HepG2 (cell line): Measurements from ENCODE around the gene KLHL33. TPM values are rescaled to one million over a fixed set of nuclear protein-coding genes. Genes with fewer than 3 reads are reported as not detected.

Experiments
- ATAC-seq: fragments of 200-7000 bp; cut with Tn5 transposase; 3 replicates; pipeline ENCODE4 v1.9.1; 2020; ENCODE audit warnings: mild to moderate bottlenecking, moderate library complexity
- BruUV-seq: library from RNA; stranded (reverse); fragments of 400-500 nt; replicated peaks from 2 replicates; lab custom pipeline; 2021; lab: Mats Ljungman, UMichigan
- CTCF ChIA-PET: fragments of 300-600 bp; formaldehyde crosslinking; extraction: SDS; loops from one replicate; lab custom pipeline; 2021; ENCODE audit warnings: low total read pairs, inconsistent platforms, low intra/inter-chr PET ratio; lab: Yijun Ruan, JAX
- POLR2A ChIA-PET: fragments of 350-600 bp; sonication (Branson Sonifier 250); formaldehyde crosslinking; loops from one replicate; lab custom pipeline; 2020; ENCODE audit warnings: antibody characterized with exemption, inconsistent platforms; lab: Yijun Ruan, JAX
- DNase-seq: peaks from one replicate; pipeline ENCODE4 v3.0.0-alpha.2; 2015; ENCODE audit warnings: low spot score
- FAIRE-seq: peaks from 3 replicates; lab custom pipeline; 2011; peaks lifted over from hg19 to GRCh38; lab: Jason Lieb, UNC
- H2AFZ ChIP-seq: one replicate; pipeline ENCODE4 v1.6.1; 2011; ENCODE audit warnings: low read length, inconsistent platforms
- H3K27ac ChIP-seq: fragments of 300-600 bp; 3 replicates; pipeline ENCODE4 v1.8.0; 2011; ENCODE audit warnings: mixed run types, mild to moderate bottlenecking, mixed read lengths, low read length, inconsistent platforms; ENCODE audit not compliant: insufficient read depth; ENCODE audit errors: extremely low read length
- H3K27me3 ChIP-seq, 2 experiments: fragments of 200-600 bp in 1 of 2; 2 replicates in 1 of 2; 3 replicates in 1 of 2; pipeline versions ENCODE4 v1.6.0 to v1.8.0; 2011; ENCODE audit warnings: low read length in 2 of 2, mild to moderate bottlenecking in 2 of 2, moderate library complexity in 2 of 2, inconsistent platforms in 1 of 2; ENCODE audit not compliant: insufficient read depth in 2 of 2, control insufficient read depth in 1 of 2
- H3K36me3 ChIP-seq, 2 experiments: fragments of 200-600 bp in 1 of 2; replicated peaks in 1 of 2; 2 replicates in 1 of 2; 3 replicates in 1 of 2; pipeline versions ENCODE4 v1.5.1 to v1.8.0; 2011; ENCODE audit warnings: low read length in 2 of 2, inconsistent platforms in 1 of 2; ENCODE audit not compliant: insufficient read depth in 2 of 2, control insufficient read depth in 1 of 2
- H3K4me1 ChIP-seq: 2 replicates; pipeline ENCODE4 v1.5.1; 2012; ENCODE audit warnings: low read length, inconsistent platforms; ENCODE audit not compliant: insufficient read depth
- H3K4me2 ChIP-seq: 2 replicates; pipeline ENCODE4 v1.6.0; 2011; ENCODE audit warnings: low read depth, low read length, inconsistent platforms
- H3K4me3 ChIP-seq, 3 experiments: fragments of 200-600 bp in 1 of 3; sonication (generic), shearing (Covaris generic) in 1 of 3; replicated peaks in 1 of 3; 2 replicates each; pipeline ENCODE4 v1.5.1; 2011 to 2016; ENCODE audit warnings: low read length in 3 of 3, inconsistent platforms in 2 of 3, low read depth in 2 of 3, mild to moderate bottlenecking in 2 of 3, control low read depth in 1 of 3, mixed read lengths in 1 of 3; ENCODE audit not compliant: insufficient read depth in 1 of 3
- H3K79me2 ChIP-seq: one replicate; pipeline ENCODE4 v1.6.1; 2011; ENCODE audit warnings: low read length, inconsistent platforms; ENCODE audit not compliant: insufficient read depth
- H3K9ac ChIP-seq: 2 replicates; pipeline ENCODE4 v1.6.0; 2011; ENCODE audit warnings: mild to moderate bottlenecking, low read depth, low read length, inconsistent platforms; ENCODE audit not compliant: insufficient read depth
- H3K9me3 ChIP-seq: 2 replicates; pipeline ENCODE4 v1.5.1; 2012; ENCODE audit warnings: mild to moderate bottlenecking, low read length
- H4K20me1 ChIP-seq: 2 replicates; pipeline ENCODE4 v1.6.0; 2011; ENCODE audit warnings: inconsistent platforms, mild to moderate bottlenecking, low read length, moderate library complexity; ENCODE audit not compliant: insufficient read depth
- CTCF ChIP-seq: sonication (generic); formaldehyde crosslinking; IDR thresholded peaks from 2 replicates; pipeline ENCODE4 v1.5.0; 2020; ENCODE audit warnings: mild to moderate bottlenecking, missing genetic modification reagents, moderate library complexity
- MAF1 ChIP-seq: sonication (generic); formaldehyde crosslinking; IDR thresholded peaks from 2 replicates; pipeline ENCODE4 v1.5.0; 2020; ENCODE audit warnings: missing genetic modification reagents, borderline replicate concordance
- NRL ChIP-seq: sonication (generic); formaldehyde crosslinking; IDR thresholded peaks from 2 replicates; pipeline ENCODE4 v1.5.0; 2020; ENCODE audit warnings: missing genetic modification reagents, mild to moderate bottlenecking, moderate library complexity, borderline replicate concordance
- ZBTB10 ChIP-seq: sonication (generic); formaldehyde crosslinking; IDR thresholded peaks from 2 replicates; pipeline ENCODE4 v1.4.0; 2020; ENCODE audit warnings: missing genetic modification reagents, borderline replicate concordance
- ZFP62 ChIP-seq: sonication (generic); formaldehyde crosslinking; IDR thresholded peaks from 2 replicates; pipeline ENCODE4 v1.4.0; 2020; ENCODE audit warnings: missing genetic modification reagents
- WGBS: methylation state at CpG from one replicate; pipeline ENCODE4 v1.1.6; 2017; ENCODE audit warnings: low lambda C conversion rate; 5-methylcytosine and 5-hydroxymethylcytosine counted together
- in situ Hi-C: cut with HindIII; loops from 2 replicates; pipeline ENCODE4 v1.10.0; 2017; ENCODE audit warnings: low pct_unique_long_range_greater_than_20kb; ENCODE audit not compliant: extremely low pct_ligation_motif_present
- intact Hi-C: fragments of 100-400 bp; cut with micrococcal nuclease; formaldehyde crosslinking; loops from one replicate; pipeline ENCODE4 v1.10.0; 2022; ENCODE audit not compliant: unreplicated experiment
- polyA plus RNA-seq, 8 experiments: library from polyadenylated mRNA; depleted of rRNA in 3 of 8; stranded (reverse) in 7 of 8; unstranded in 1 of 8; fragments of >200 nt; fragmentation: Illumina TruSeq in 4 of 8; extraction: Trizol in 4 of 8; gene quantifications; 2 replicates each; pipeline versions ENCODE4 v1.2.1 to v1.2.3, GENCODE V29; 2011 to 2016; ENCODE audit warnings: low read depth in 4 of 8, missing spikeins in 1 of 8, mixed read lengths in 1 of 8; ENCODE audit not compliant: insufficient read depth in 1 of 8
- total RNA-seq, 5 experiments: library from RNA; depleted of rRNA; stranded (reverse); fragments of >200 nt; fragmentation: Illumina TruSeq; extraction: Trizol; gene quantifications; 2 replicates each; pipeline ENCODE4 v1.2.3, GENCODE V29; 2016; ENCODE audit warnings: low read depth in 1 of 5

The KLHL33 gene
- total and polyA plus RNA-seq, 2 of the 13 experiments (the other 11 are each of a cell fraction or from before 2014, with no cell fraction given): not detected

- intact Hi-C loops: no loop called here
Observed at GRCh38 chr14:20391505-20391904, 44.5 kb downstream of the KLHL33 start.

More at GRCh38 chr14:20391505-20391904, 44.5 kb downstream of the KLHL33 start:
- ChIA-PET POLR2A (no interaction called here), CTCF (no interaction called here)
- no peak overlapping the region for H3K4me3 ChIP-seq
- no peak overlapping the region for H3K9ac ChIP-seq
- no peaks in the 10 kb centered on the region for H4K20me1 ChIP-seq
- no peaks in the 10 kb centered on the region for H3K4me1 ChIP-seq
- no peak for TF ChIP-seq MAF1 (CRISPR knock-in tag)
- no peak for TF ChIP-seq ZFP62 (CRISPR knock-in tag)
- no peak for TF ChIP-seq NRL (CRISPR knock-in tag)
- TF ChIP-seq ZBTB10 (CRISPR knock-in tag): no peak
- TF ChIP-seq CTCF (CRISPR knock-in tag): no peak
- no peaks in the 10 kb centered on the region for H3K9me3 ChIP-seq
- DNase-seq (no peak), ATAC-seq (no peak), FAIRE-seq (no peak)
- peaks cover 20 to 30% of the 10 kb centered on the region in 2 experiments; a peak in 4 of 5 replicates for H3K36me3 ChIP-seq
- no peak overlapping the region for H3K27ac ChIP-seq
- BruUV-seq: no TSS peak
- in situ Hi-C loops: no loop called here
- 96% methylated on average over 4 of the region's 4 CpGs for WGBS
- H3K4me2 ChIP-seq: no peak overlapping the region
- no peaks in the 10 kb centered on the region for H3K27me3 ChIP-seq
- H3K79me2 ChIP-seq: no peaks in the 10 kb centered on the region
- H2AFZ ChIP-seq: no peak overlapping the region
